AG09319 (cell line): ENCODE results near the gene CXCR5.

Experiments used
- DNase-seq: peaks from one replicate; pipeline ENCODE4 v3.0.0-alpha.2; 2010; ENCODE audit warnings: low read depth; ENCODE audit errors: extremely low read depth
- TF ChIP-seq, protein P1 (sequence below): IDR thresholded peaks from 2 replicates; pipeline ENCODE4 v1.5.1; 2011; ENCODE audit warnings: low read depth, mild to moderate bottlenecking, inconsistent platforms, low read length, moderate library complexity

CXCR5 gene

DNA sequence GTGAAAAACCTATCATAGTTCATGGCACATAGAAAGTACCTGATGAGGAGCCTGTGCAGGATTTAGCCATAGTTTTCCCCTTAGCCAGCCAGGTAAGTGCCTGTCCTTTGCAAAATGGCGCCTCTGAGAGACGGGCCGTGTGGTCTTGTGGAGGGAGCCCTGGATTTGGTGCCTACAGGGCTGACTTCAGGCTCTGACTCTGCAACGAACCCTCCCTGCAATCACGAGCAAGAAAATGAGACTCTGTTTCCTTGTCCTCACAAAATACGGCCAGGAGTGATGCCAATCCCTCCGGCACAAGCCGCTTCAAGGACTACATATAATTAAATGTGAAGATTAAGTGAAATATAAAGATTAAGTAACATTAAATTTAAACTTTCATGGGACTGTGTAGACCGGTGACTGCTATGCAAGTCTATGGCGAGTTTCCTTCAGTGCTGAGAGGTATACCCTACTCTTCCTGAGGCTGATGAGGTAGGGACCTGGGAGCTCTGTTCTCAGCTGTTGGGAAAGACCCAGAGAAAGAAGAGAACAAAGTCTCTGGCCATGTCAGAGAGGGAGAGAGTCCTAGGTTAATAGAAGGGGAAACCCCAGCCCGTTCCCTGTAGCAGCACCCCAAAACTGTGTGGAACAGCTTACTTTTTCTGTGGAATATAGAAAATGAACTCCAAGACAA is 6.1 kb upstream of the CXCR5 start:
- no peak for DNase-seq
- TF ChIP-seq, protein P1, sequence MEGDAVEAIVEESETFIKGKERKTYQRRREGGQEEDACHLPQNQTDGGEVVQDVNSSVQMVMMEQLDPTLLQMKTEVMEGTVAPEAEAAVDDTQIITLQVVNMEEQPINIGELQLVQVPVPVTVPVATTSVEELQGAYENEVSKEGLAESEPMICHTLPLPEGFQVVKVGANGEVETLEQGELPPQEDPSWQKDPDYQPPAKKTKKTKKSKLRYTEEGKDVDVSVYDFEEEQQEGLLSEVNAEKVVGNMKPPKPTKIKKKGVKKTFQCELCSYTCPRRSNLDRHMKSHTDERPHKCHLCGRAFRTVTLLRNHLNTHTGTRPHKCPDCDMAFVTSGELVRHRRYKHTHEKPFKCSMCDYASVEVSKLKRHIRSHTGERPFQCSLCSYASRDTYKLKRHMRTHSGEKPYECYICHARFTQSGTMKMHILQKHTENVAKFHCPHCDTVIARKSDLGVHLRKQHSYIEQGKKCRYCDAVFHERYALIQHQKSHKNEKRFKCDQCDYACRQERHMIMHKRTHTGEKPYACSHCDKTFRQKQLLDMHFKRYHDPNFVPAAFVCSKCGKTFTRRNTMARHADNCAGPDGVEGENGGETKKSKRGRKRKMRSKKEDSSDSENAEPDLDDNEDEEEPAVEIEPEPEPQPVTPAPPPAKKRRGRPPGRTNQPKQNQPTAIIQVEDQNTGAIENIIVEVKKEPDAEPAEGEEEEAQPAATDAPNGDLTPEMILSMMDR = no peak

DNA sequence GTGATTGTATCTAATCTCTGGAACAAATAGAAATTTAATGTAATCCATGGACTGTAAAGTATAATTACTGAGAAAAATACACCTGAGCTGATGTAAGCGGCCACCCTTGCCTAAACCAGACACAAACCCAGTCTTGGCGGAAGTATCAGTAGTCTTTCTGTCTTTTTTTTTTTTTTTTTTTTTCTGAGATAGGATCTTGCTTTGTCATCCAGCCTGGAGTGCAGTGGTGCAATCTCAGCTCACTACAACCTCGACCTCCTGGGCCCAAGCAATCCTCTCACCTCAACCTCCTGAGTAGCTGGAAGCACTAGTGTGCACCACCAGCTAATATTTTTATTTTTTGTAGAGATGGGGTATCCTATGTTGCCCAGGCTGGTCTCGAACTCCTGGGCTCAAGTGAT is 5.5 kb upstream of the CXCR5 start:
- DNase-seq = no peak
- TF ChIP-seq, protein P1 = no peak

DNA sequence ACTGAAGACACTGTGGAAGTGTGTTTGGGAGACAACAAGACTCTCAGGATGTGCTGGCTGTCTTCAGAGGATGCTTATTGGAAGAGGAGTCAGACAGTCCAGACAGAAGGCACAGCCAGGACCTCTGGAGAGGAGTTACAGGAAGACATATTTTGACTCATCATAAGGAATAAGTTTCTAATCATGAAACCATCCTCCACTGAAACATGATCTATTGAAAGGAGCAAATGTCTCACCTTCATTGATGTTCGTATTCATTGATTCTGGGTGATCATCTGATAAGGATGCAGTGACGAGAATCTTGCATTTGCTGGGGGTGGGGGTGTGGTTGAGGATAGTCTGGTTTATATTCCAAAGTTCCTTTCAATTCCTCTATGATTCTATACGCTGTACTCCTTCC is 2.5 kb upstream of the CXCR5 start:
- TF ChIP-seq, protein P1 = no peak
- no peak for DNase-seq

DNA sequence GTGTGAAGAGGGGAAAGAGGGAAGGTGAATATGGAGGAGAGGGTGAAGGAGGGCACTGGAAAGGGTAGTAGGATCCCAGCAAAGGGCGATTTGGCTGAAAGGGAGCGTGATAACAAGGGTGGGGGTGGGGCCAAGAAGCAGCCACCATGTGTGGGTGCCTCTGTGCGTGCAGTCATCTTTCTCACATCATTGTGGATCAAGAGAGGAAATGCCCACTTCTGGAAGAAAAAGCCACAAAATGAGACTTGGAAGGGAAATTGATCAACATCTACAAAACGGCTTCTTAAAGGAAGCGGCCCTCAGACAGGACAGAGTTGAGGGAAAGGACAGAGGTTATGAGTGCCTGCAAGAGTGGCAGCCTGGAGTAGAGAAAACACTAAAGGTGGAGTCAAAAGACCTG is 1.2 kb upstream of the CXCR5 start:
- no peak for DNase-seq
- TF ChIP-seq, protein P1 = no peak

DNA sequence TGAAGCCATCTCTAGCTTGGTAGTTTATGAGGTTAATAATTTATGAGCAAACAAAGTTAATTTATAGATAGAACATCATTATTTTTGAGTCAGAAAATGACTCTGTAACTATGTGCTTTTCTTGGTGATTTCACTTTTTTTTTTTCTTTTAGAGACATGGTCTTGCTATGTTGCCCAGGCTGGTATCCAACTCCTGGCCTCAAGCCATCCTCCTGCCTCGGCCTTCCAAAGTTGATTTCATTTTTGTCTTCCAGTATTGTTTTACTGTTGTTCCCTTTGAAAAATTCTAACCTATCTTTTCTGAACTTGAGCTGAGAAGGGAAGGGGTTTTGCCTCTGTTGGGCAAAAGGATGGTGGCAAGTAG is 706 bp upstream of the CXCR5 start:
- TF ChIP-seq, protein P1 = no peak
- DNase-seq = no peak

DNA sequence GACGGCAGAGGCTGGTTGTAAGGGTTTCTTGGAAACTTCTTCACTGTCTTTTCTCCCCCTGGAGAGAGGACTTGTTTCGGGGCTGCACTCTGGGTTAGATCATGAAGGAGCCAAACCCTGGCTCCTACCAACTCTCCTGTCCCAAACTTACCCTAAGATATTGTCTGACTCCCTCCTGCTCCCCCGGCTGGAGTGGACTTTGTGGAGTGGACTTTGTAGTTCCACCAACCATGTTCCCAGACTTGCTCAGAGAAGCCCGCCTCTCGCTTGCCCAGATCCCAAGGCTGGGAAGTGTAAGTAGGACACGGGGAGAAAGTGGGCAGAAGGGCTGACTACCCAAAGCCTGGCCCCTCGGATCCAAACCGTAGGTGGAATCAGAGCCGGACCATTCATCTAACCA is 1.2 kb downstream of the CXCR5 start:
- DNase-seq = no peak
- TF ChIP-seq, protein P1 = no peak

DNA sequence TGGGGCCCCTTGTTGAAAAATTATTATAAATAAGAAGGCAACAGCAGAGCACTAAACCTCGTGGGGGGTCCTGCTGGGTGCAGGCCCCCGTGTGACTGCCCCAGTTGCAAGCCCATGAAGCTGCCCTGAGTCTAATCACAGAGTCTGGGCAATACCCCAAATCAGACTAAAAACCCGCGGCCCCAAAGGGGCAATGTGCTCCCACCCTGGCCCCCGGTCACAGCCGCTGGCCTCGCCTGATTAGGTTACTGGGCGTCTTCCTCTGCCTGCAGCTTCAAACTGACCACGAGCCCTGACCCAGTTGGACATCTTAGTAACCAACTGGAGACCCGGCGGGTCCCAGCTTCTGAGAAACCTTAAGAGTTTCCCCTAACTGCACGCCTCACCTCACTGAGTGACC is 1.6 kb downstream of the CXCR5 start:
- no peak for DNase-seq
- TF ChIP-seq, protein P1 = no peak
